Measurements from ENCODE around the gene ANKRD36. TPM values are rescaled to one million over a fixed set of nuclear protein-coding genes. Genes with fewer than 3 reads are reported as not detected.
"Not testable (repeated sequence)": the region's sequence is repeated elsewhere in the genome, so short reads cannot be mapped to it uniquely, and the experiment has no call there.

Gene ANKRD36
- total and polyA plus RNA-seq, 12 donors, result 0.96 to 8.0 (median 6.2) TPM

DNA sequence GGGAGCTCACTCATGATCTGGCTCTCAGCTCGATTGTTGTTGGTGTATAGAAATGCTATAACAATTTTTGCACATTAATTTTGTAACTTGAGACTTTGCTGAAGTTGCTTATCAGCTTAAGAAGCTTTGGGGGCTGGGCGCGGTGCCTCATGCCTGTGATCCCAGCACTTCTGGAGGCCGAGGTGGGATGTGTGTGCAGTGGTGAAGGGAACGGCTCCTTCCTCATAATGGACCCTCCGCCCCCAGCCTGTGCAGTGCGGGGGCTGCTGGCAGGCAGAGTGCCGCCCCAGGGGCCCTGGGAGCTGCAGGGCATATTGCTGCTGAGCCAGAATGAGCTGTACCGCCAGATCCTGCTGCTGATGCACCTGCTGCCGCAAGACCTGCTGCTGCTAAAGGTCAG lies 32.1 kb upstream of the ANKRD36 start:
- H3K36me3 ChIP-seq; H3K9me3 ChIP-seq; ATAC-seq; intact Hi-C loops (cut with DNase I); H3K27me3 ChIP-seq; H3K4me3 ChIP-seq; H3K4me1 ChIP-seq; DNase-seq; H3K27ac ChIP-seq: not testable (repeated sequence)
- 83 to 84% methylated on average over 6 to 7 of the region's 10 CpGs for WGBS, 2 donors

DNA sequence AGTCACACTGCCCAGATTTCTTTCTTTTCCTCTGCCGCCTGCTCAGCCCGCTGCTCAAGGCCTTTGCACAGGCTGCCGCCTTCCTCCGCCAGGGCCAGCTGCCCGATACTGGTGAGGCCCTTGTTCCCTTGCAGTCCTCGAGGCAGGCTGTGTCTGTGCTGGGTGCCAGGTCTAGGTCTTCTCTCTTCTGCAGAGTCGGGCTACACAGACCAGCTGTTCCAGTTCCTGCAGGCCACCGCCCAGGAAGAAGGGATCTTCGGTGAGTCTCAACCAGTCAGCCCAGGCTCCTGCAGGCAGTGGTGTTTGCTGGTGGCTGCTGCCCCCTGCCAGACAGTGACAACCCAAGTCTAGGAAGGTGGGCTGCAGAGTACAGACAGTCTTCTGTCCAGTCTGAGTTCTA lies 30.7 kb upstream of the ANKRD36 start:
- H3K4me1 ChIP-seq; intact Hi-C loops (cut with DNase I); H3K4me3 ChIP-seq; H3K27ac ChIP-seq; DNase-seq; H3K27me3 ChIP-seq; H3K36me3 ChIP-seq; H3K9me3 ChIP-seq: not testable (repeated sequence)
- WGBS, 2 donors, result 38 to 63% methylated on average over 3 to 4 of the region's 9 CpGs
- peak in 3 of 8 donors; percentile 21 to 27 (median 26) for ATAC-seq

DNA sequence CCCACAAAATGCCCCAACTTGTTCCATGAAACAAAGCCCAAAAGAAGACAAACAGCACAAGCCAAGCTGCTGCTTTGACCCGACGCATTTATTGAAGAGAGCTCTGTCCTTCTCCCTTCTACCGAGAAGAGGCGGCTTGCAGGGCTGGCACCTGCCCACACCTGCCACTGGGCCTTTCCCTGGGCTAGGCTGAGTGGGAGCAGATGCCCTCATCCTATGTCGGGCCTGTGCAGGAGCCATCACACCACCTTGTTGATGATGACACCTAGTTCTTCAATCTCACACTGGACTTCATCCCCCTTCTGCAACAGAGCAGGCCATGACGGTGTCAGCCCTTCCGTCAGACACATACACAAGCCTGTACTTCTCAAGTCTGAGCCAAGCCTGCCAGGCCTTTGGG lies 29.4 kb upstream of the ANKRD36 start:
- DNase-seq; H3K27ac ChIP-seq; H3K9me3 ChIP-seq; H3K4me3 ChIP-seq; H3K27me3 ChIP-seq; H3K4me1 ChIP-seq; ATAC-seq; intact Hi-C loops (cut with DNase I); H3K36me3 ChIP-seq: not testable (repeated sequence)
- WGBS, 2 donors, result 95 to 96% methylated on average over 7 of the region's 7 CpGs

DNA sequence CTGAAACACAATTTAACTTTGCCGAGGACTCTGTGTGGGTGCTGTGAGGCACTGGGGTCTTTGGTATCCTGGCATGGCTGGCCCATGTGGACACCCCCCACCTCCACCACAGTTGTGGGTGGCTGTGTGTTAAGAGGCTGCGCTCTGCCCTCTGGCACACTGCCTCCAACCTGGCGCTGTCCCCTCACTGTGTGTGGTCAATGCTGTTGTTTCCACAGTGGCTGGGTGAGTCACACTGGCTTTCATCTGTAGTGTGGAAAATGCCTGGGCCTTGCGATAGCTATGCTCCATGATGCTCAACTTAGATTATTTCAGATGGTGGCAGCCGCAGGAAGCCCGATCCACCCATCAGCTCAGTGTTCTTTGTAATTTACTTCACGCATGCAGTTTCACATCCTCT lies 27.9 kb upstream of the ANKRD36 start:
- ATAC-seq, result peak in 3 of 8 donors; percentile 28 to 42 (median 37)
- H3K36me3 ChIP-seq; H3K4me1 ChIP-seq; H3K27me3 ChIP-seq; DNase-seq; H3K4me3 ChIP-seq; intact Hi-C loops (cut with DNase I); H3K27ac ChIP-seq; H3K9me3 ChIP-seq: not testable (repeated sequence)
- WGBS, 2 donors, result 94 to 100% methylated on average over 2 of the region's 7 CpGs

DNA sequence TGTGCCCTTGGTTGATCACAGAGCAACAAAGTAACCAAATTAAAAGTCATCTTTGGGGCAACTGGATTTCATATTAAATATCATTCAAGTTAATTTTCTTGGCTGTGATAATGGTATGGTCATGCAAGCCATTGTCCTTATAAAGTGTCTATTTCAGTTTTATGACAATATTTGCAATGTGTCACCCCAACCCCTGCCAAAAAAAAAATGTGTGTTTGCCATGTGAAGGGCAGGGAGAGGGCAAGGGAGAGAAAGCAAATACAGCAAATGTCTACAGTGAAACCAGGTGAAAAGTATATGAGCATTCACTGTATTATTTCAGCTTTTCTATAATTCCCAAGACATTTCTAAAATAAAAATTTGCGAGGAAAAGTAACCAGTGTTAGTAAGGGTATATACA lies 24.2 kb upstream of the ANKRD36 start:
- H3K4me1 ChIP-seq; H3K27me3 ChIP-seq; ATAC-seq; DNase-seq; H3K27ac ChIP-seq; H3K4me3 ChIP-seq; intact Hi-C loops (cut with DNase I); H3K9me3 ChIP-seq: not testable (repeated sequence)
- peaks cover 0 to 10% (median 0%) of the 10 kb centered on the region in 9 donors for H3K36me3 ChIP-seq
- whole genome bisulfite sequencing, 2 donors, result 88 to 95% methylated on average over 1 of the region's 1 CpG

DNA sequence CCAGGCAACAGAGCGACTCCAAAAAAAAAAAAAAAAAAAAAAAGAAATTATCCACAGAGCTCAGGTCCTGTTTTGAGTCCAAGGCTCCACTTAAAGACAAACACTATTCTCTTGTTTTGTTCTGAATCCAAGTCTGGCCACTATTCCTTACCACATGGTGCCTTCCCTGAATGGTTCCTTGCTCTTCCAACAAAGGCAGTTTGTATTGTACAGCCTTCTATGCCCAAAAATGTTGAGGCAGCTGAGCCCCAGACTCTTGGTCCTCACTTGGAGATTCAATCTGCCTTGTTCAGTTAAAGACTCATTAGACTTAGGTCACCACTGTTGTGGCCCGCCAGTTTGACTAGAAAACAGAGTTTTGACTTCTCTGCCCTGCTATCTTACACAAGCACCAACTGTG lies 20.0 kb upstream of the ANKRD36 start:
- ATAC-seq; H3K27ac ChIP-seq; intact Hi-C loops (cut with DNase I); H3K9me3 ChIP-seq; H3K4me3 ChIP-seq; H3K4me1 ChIP-seq; DNase-seq; H3K27me3 ChIP-seq: not testable (repeated sequence)
- peaks cover 0 to 10% (median 0%) of the 10 kb centered on the region in 9 donors for H3K36me3 ChIP-seq
- 93 to 95% methylated on average over 2 of the region's 2 CpGs for WGBS, 2 donors

DNA sequence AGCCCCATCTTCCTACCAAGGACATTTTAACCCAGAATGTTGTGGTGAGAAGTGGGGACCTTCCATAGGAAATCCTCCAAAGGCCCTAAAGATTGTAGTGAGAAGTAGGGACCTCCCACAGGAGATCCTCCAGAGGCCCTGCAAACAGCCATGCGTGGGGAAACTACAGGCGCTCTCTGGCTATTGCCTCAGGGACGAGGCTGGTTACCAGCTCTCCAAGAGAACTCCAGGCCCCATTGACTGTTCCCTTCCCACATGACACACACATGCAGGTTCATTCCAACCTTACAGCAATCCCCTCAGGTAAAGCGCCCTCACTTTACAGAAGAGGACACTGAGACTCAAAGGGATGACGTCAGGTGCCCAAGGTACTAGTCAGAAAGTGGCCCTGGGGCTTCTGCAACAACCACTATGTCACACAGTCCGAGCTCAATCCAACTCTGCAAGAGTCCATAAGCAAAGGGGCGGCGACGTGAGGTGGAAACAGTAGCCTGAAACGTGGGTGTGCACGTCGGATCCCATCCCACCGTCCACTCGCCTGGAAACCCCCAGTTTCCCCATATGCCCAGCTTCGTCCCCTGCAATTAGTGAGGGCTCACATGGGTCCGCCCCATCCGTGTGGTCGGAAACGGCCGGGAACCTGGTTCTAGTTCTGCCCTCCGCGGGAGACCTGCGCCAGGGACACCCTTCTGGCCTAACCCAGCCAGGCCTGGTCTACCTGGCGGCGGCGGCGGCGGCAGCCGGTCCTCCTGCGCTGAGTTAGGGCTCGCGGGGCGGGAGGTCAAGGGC lies 18.8 kb upstream of the ANKRD36 start:
- H3K4me1 ChIP-seq; H3K27ac ChIP-seq; H3K27me3 ChIP-seq; H3K9me3 ChIP-seq; DNase-seq; H3K36me3 ChIP-seq; intact Hi-C loops (cut with DNase I): not testable (repeated sequence)
- 71 to 79% methylated on average over 4 of the region's 33 CpGs for WGBS, 2 donors
- ATAC-seq, result peak; percentile 2 to 53 (median 23)
- H3K4me3 ChIP-seq, result peak overlapping the region in 7 of 10 donors; percentile 43 to 59 (median 53)

DNA sequence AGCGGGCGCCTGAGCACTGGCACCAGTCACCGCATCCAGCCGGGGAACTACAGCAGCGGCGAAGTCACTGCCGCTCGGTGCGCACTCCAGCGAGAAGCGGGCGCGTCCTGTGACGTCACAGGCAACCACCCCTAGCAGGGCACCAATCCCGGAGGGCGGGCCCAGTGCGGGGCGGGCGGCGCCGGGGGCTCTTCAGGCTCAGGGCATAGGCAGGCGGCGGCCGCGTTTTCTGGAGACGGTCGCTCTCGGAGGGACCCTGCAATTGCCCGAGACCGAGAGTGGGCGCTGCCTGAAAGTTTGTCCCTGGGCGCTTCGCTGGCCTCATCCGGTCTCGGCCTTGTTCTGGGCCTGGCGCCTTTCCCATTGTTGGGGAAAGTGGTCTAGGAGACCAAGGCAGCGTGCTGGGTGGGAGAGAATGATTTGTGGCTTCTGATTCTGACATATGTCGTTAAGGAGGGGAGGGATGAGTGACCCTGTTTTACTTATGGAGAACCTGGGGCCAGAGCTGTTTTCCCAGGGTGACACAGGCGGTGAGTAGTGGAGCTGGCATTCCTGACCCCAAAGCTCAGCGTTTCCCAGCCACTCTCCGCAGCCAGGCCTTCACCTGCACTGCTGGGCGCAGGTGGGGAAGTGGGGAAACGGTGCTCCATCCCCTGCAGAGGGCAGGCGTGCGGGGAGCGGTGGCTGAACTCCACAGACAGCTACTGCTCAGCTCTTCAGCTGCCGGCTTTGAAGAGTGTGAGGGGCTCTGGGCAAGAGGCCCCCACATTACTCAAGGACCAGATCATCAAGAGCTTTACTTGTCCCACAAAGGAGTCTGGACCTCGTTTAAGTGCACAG lies 18.0 kb upstream of the ANKRD36 start, which contains the start of gene FAHD2B:
FAHD2B (minus strand) TSS at position 111 of the 840 bp plus-strand sequence. CDS start 3,176 bp downstream, outside the sequence.
- WGBS, 2 donors, result 4 to 5% methylated on average over 34 to 41 of the region's 48 CpGs
- H3K4me3 ChIP-seq, result peak within 1 kb of the TSS; percentile 18 to 59 (median 50)
- peak within 1 kb of the TSS in 7 of 10 donors; percentile 34 to 73 (median 57) for H3K27ac ChIP-seq
- DNase-seq, result peak; percentile 85 to 88
- H3K36me3 ChIP-seq; H3K4me1 ChIP-seq; intact Hi-C loops (cut with DNase I); H3K9me3 ChIP-seq; H3K27me3 ChIP-seq: not testable (repeated sequence)
- peak; percentile 95 to 98 (median 96) for ATAC-seq

Measured in heart right ventricle (tissue), 16 donors.